ENCODE data around the gene AUTS2.

Gene AUTS2

DNA sequence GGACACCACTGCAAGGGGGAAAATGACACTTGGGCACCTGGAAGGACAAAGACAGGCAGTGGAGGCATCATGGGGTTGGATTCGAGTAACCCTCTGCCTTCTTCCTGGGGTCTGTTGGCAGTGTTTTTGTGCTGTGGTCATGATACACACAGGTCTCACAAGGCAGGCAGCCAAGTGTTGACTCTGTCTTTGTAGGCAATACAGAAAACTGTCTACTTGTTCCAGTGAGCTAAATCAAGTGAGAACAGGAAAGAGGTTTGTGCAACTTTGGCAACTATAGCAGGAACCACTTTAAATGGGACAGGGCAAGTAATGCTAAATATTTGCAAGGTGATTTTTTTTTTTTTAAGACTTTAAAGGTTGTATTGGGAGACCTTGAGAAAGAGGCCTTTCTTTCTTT lies 955.1 kb downstream of the AUTS2 start:
- Mint-ChIP-seq H3K36me3 (ENCODE audit: low read depth) (no peaks in the 10 kb centered on the region), H3K9me3 (peaks cover 2% of the 10 kb centered on the region), H3K27me3 (ENCODE audit: low read depth) (no peaks in the 10 kb centered on the region), H3K4me3 (no peak overlapping the region), H3K27ac (no peak overlapping the region), H3K4me1 (ENCODE audit: low read depth) (no peaks in the 10 kb centered on the region)
- DNase-seq (ENCODE audit: low spot score): no peak

DNA sequence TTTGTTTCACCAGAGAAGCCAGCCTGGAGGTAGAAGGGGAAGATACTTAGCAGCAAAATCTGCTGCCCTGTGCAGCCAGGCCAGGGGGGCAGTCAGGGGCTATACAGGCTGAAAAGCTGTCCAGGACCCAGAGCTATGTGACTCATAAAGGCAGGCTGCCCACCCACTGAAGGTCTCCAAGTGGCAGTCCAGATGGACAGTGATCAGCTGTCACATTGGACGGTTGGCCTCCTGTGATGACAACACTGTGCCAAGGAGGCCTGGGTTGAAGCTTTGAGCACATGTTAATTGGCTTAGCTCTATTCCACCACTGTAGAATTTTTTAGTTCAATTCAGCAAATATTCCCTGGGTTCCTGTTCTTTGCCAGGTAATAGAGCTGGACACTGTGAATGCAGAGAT lies 956.4 kb downstream of the AUTS2 start:
- Mint-ChIP-seq H3K27me3 (ENCODE audit: low read depth) (no peaks in the 10 kb centered on the region), H3K27ac (no peak overlapping the region), H3K9me3 (peaks cover 8% of the 10 kb centered on the region), H3K36me3 (ENCODE audit: low read depth) (no peaks in the 10 kb centered on the region), H3K4me1 (ENCODE audit: low read depth) (no peaks in the 10 kb centered on the region), H3K4me3 (no peak overlapping the region)
- DNase-seq (ENCODE audit: low spot score): no peak

DNA sequence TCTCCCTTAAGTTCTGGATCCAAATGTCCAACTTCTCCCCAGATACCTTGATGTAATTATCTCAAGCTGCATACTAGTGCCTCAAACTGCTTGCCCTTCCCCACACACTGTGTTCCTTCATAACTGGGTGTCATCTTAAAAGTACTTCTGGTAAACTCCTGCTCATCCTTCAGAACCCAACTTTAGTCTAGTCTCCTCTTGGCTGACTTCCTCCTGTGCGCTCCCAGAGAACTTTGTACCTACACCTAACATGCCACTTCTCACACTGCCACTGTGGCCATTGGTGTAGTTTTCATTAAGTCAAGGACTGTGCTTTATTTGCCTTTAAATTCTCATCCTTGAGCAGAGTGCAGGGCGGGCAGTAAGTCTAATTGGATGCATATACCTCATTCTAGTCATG lies 958.5 kb downstream of the AUTS2 start:
- Mint-ChIP-seq H3K9me3 (peaks cover 15% of the 10 kb centered on the region), H3K4me3 (no peak overlapping the region), H3K27me3 (ENCODE audit: low read depth) (no peaks in the 10 kb centered on the region), H3K27ac (no peak overlapping the region), H3K4me1 (ENCODE audit: low read depth) (no peaks in the 10 kb centered on the region), H3K36me3 (ENCODE audit: low read depth) (no peaks in the 10 kb centered on the region)
- no peak for DNase-seq (ENCODE audit: low spot score)

DNA sequence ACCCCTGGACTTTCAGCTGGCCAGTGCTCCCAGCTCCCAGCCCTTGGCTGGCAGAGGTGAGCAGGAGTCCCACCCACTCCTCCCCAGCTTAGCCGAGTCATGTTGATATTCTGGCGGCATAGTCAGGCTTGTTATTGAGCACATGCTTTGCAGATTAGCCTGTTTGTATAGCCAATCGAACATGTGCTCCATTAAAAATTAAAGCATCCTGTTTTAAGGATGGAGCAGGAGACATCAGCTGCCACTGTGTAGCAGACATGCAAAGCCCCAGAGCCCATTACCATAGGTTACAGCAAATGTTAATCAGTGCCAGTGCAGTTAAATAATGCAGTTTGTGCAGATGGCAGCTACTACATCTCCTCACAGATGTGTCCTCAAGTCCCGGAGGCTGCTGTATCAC lies 959.1 kb downstream of the AUTS2 start:
- no peak for DNase-seq (ENCODE audit: low spot score)

DNA sequence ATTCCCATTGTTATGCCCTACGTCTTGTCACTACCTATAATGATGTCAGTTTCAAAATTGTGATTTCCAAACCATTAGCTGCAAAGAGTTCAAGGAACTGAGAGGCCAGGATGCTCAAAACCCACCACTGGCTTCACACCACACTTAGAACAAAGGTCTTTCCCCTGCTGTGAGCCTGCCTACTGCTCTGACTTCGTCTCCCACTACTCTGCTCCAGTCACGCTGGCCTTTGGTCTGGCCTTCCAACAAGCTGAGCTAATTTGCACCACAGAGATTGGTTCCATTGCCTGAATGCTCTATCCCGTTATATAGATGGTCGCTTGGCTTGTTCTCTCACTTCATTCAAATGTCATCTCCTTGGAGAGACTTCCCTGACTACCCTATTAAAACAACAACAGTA lies 961.5 kb downstream of the AUTS2 start:
- Mint-ChIP-seq H3K27me3 (ENCODE audit: low read depth) (no peaks in the 10 kb centered on the region), H3K27ac (no peak overlapping the region), H3K4me1 (ENCODE audit: low read depth) (no peaks in the 10 kb centered on the region), H3K36me3 (ENCODE audit: low read depth) (no peaks in the 10 kb centered on the region), H3K4me3 (no peak overlapping the region), H3K9me3 (peaks cover 15% of the 10 kb centered on the region)
- DNase-seq (ENCODE audit: low spot score): no peak

More for the DNA sequence above, 959.1 kb downstream of the AUTS2 start:
- Mint-ChIP-seq H3K4me1 (ENCODE audit: low read depth) (no peaks in the 10 kb centered on the region), H3K9me3 (peaks cover 15% of the 10 kb centered on the region), H3K36me3 (ENCODE audit: low read depth) (no peaks in the 10 kb centered on the region), H3K27me3 (ENCODE audit: low read depth) (no peaks in the 10 kb centered on the region), H3K4me3 (no peak overlapping the region), H3K27ac (no peak overlapping the region)

DNA sequence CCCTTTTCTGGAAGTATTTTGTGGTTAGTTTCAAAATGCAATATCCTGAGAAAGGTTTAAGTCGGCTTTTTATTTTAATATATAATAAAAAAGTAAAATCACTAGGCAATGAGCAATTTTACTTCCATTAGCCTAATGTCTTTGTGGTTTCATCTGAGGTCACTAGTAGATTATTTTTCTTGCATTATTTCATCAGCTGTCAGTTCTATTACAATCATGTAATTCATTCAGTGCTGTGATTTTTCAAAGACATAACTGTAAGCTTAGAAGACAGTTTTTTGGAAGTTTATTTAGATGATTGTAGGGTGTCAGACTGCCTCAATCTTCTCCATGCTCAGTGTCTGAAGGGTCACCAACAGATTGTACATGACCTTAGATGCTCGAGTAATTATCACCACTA lies 965.7 kb downstream of the AUTS2 start:
- DNase-seq (ENCODE audit: low spot score): no peak
- Mint-ChIP-seq H3K27ac (no peak overlapping the region), H3K4me3 (no peak overlapping the region), H3K36me3 (ENCODE audit: low read depth) (no peaks in the 10 kb centered on the region), H3K9me3 (peaks cover 11% of the 10 kb centered on the region), H3K27me3 (ENCODE audit: low read depth) (no peaks in the 10 kb centered on the region), H3K4me1 (ENCODE audit: low read depth) (no peaks in the 10 kb centered on the region)

DNA sequence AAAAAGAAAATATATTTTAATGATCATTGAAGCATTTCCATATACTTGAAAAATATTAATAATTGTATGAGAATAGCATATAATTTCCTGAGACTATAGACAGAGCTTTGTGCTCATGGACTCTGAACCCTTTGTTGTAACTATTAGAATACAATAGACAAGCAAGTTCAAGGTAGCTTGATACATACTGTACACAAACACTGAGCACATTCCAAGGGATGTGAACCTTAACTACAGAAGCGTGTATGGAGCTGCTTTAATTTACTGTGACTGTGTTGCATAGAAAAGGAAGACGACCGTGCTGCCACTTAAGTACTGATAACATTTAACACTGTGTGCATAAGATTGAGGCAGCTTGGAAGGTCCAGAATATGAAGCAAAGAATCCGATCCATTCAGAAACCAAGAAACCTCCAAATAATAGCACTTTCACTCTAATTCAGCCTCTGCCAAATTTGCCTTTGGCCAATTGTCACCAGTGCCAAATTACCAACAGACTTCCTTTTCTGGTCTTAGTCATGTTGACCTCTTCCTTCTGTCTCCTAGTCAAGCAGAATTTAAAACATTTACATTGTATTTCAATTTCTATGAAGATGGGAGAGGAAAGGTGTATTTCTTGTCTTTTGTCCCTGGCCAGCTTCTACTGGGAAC lies 967.6 kb downstream of the AUTS2 start:
- no peaks in the 10 kb centered on the region for H3K36me3 Mint-ChIP-seq (ENCODE audit: low read depth)
- no peaks in the 10 kb centered on the region for H3K9me3 Mint-ChIP-seq
- no peaks in the 10 kb centered on the region for H3K4me1 Mint-ChIP-seq (ENCODE audit: low read depth)
- DNase-seq (ENCODE audit: low spot score): no peak
- no peak overlapping the region for H3K4me3 Mint-ChIP-seq
- H3K27ac Mint-ChIP-seq: no peak overlapping the region
- H3K27me3 Mint-ChIP-seq (ENCODE audit: low read depth): no peaks in the 10 kb centered on the region

DNA sequence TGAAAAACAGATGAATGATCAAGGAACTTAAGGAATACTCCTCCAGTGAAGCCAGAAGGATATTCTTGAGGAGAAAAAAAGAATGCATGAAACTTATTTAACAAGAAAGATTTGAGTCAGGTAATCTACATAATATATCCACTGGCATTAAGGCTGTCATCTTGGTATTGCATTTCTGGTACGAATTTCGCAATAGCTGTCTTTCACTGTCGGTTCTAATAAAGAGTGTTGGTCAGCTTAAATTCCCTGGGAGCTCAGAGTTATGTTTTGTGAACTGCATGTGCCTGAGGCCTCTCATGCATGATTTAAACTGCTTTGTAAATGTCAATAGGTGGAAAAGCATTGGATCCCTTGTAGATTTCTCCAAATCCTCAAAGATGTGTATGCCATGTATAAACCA lies 968.4 kb downstream of the AUTS2 start:
- H3K4me3 Mint-ChIP-seq: no peak overlapping the region
- H3K9me3 Mint-ChIP-seq: no peaks in the 10 kb centered on the region
- no peaks in the 10 kb centered on the region for H3K36me3 Mint-ChIP-seq (ENCODE audit: low read depth)
- no peaks in the 10 kb centered on the region for H3K27me3 Mint-ChIP-seq (ENCODE audit: low read depth)
- H3K4me1 Mint-ChIP-seq (ENCODE audit: low read depth): no peaks in the 10 kb centered on the region
- DNase-seq (ENCODE audit: low spot score): no peak
- no peak overlapping the region for H3K27ac Mint-ChIP-seq

DNA sequence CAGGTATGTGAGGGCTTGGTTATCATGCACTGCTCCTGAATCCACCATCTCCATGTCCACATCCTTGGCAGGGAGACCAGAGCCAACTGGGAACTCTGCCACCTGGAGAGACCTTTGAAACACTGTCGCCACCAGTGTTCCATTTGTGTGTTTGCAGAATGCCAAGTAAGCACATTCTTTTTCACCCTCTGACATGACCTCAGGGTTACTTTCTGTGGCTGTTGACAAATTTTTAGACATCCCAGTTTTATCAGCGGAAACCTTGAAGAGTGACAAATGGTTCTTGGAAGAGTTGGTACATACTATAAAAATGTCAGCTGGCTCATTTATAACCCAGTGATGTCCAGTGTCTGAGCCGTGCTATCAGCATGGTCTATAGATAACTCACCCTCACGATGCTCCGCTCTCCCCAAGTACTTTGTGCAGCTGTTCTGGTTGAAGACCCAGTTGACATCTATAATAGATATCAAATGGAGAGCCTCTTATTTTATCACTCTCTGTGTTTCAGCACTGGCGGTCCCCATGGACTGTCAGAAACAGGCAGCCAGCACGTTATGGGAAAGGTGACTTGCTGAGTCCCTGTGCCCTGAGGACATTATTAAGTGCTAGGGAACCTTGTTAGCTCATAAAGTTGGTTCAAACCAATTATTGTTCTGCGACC lies 970.5 kb downstream of the AUTS2 start:
- Mint-ChIP-seq H3K4me1 (ENCODE audit: low read depth) (no peaks in the 10 kb centered on the region), H3K9me3 (no peaks in the 10 kb centered on the region), H3K4me3 (no peak overlapping the region), H3K27ac (no peak overlapping the region), H3K27me3 (ENCODE audit: low read depth) (no peaks in the 10 kb centered on the region), H3K36me3 (ENCODE audit: low read depth) (no peaks in the 10 kb centered on the region)
- DNase-seq (ENCODE audit: low spot score): no peak

DNA sequence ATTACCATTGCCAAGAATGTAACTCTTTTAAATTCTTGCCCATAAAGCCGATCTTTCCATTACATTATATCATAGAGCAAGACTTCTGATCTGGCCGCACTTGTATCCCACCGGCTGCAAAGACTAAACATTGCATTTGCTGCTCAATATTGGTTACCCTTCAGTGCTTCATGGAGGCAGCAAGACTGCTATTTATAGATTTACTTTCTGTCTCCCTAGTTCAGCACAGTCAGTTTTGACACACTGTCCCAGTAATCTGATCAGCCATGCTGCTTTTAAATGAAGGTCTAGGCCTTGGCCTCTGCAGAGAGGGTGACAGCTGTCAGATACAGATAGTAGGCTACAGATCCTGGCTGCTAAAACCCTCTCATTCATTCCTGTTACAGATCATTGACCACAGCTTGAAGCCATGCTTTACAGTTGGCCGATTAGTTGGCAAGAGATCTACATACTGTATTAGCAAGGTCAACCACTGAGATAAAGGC lies 971.1 kb downstream of the AUTS2 start:
- Mint-ChIP-seq H3K27ac (no peak overlapping the region), H3K27me3 (ENCODE audit: low read depth) (no peaks in the 10 kb centered on the region), H3K4me3 (no peak overlapping the region), H3K36me3 (ENCODE audit: low read depth) (no peaks in the 10 kb centered on the region), H3K9me3 (no peaks in the 10 kb centered on the region), H3K4me1 (ENCODE audit: low read depth) (no peaks in the 10 kb centered on the region)
- DNase-seq (ENCODE audit: low spot score): no peak

DNA sequence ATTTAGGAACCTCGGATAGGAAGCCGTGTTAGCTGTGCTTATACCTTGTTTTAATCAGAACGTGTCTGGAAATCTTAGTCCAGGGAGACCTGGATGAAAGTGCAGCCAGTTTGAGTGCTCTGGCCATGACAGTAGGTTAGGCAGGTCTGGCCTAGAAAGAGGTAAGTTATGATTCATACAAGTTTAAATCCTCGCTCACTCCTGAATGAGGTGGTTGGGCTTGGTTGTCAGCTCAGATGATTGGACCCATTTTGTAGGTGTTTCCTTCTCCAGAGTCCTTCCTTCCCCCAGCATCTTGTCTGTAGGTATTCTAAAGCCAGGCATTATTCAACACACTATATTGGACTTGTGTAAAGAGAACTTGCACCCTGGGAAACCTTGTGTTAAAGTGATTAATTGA lies 971.8 kb downstream of the AUTS2 start:
- H3K27me3 Mint-ChIP-seq (ENCODE audit: low read depth): no peaks in the 10 kb centered on the region
- H3K27ac Mint-ChIP-seq: no peak overlapping the region
- no peak overlapping the region for H3K4me3 Mint-ChIP-seq
- H3K9me3 Mint-ChIP-seq: no peaks in the 10 kb centered on the region
- H3K4me1 Mint-ChIP-seq (ENCODE audit: low read depth): no peaks in the 10 kb centered on the region
- no peak for DNase-seq (ENCODE audit: low spot score)
- H3K36me3 Mint-ChIP-seq (ENCODE audit: low read depth): no peaks in the 10 kb centered on the region

DNA sequence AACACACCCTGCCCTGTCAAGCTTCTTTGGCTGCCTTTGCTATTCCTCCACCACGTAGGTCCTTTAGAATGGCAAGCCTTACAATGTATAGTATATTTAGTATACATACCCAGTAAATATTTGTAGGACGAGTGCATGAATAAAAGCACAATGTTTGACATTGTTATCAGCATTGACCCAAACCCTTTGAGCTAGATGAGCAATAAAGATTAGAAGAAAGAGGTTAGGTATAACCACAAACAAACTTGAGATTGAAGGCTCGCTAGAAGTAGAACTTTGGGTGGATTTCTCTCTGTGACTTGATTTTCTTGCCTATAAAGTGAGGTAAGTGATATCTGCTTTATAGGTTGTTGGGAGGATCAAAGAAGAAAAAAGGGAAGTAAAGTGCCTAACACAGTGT lies 972.7 kb downstream of the AUTS2 start:
- Mint-ChIP-seq H3K9me3 (no peaks in the 10 kb centered on the region), H3K4me1 (ENCODE audit: low read depth) (no peaks in the 10 kb centered on the region), H3K4me3 (no peak overlapping the region), H3K27ac (no peak overlapping the region), H3K36me3 (ENCODE audit: low read depth) (no peaks in the 10 kb centered on the region), H3K27me3 (ENCODE audit: low read depth) (no peaks in the 10 kb centered on the region)
- no peak for DNase-seq (ENCODE audit: low spot score)

DNA sequence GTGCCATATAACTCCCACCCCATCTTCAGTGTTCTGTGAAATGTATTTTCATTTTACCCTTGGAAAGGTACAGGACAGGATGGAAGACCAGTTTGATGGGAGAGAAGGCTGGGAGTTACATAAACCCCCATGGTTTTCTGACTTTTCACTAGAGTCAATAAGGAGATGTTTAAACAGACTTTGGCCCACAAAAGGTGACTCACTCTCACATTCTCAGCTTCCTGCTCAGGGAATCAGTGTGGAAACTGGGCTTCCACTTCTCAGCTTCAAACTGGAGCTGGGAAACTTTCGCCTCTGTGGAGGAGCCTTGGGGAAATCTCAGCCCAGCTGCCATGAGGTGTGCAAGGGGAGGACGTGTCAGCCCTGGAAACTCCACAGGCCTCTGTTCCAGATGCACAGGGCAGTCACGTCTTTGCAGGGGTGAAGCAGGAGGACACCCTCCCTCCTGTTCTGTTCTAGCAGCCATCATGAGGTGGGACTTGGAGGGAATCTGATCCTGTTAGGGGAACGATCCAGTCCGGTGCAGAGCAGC lies 973.2 kb downstream of the AUTS2 start:
- no peaks in the 10 kb centered on the region for H3K4me1 Mint-ChIP-seq (ENCODE audit: low read depth)
- DNase-seq (ENCODE audit: low spot score): no peak
- no peaks in the 10 kb centered on the region for H3K27me3 Mint-ChIP-seq (ENCODE audit: low read depth)
- no peaks in the 10 kb centered on the region for H3K9me3 Mint-ChIP-seq
- H3K27ac Mint-ChIP-seq: no peak overlapping the region
- no peaks in the 10 kb centered on the region for H3K36me3 Mint-ChIP-seq (ENCODE audit: low read depth)
- no peak overlapping the region for H3K4me3 Mint-ChIP-seq

DNA sequence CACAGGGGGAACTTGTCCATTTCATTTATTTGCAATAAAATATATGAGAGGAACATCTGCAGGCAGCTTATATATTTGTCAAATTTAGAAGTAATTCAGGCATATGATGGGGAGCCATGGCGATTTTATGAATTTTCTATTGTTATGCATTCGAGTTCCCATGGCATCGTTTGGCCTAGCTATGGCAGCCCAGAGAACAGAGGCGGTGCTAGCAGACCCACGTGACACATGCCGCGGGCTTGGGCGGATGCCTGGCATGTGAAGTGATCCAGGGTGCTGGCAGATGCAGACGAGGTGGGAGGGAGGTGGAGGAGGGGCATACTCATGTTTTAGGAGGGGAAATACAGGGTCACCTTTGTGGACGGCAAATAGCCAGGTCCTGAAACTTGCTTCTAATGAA lies 973.7 kb downstream of the AUTS2 start:
- H3K4me3 Mint-ChIP-seq: no peak overlapping the region
- no peaks in the 10 kb centered on the region for H3K36me3 Mint-ChIP-seq (ENCODE audit: low read depth)
- no peaks in the 10 kb centered on the region for H3K4me1 Mint-ChIP-seq (ENCODE audit: low read depth)
- DNase-seq (ENCODE audit: low spot score): no peak
- no peaks in the 10 kb centered on the region for H3K27me3 Mint-ChIP-seq (ENCODE audit: low read depth)
- no peaks in the 10 kb centered on the region for H3K9me3 Mint-ChIP-seq
- H3K27ac Mint-ChIP-seq: no peak overlapping the region

DNA sequence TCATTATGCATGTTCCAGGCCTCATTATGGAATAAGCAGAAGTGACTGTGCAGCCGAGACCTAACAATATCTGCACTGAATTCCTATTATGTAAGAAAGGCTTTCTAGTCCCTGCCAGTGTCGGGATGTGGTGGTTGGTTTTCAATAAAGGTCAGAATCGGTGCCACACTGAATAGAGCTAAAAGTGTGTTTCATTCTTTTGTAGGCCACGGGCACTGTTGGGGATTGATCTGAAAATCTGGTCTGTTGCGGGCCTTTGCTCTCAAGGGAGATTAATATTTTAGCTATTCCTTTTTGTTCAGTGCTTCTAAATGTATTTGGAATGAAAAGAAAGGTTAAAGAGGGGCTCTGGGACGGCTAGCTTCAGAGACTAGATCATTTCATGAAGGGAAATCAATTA lies 974.3 kb downstream of the AUTS2 start:
- Mint-ChIP-seq H3K4me3 (no peak overlapping the region), H3K27me3 (ENCODE audit: low read depth) (no peaks in the 10 kb centered on the region), H3K27ac (no peak overlapping the region), H3K4me1 (ENCODE audit: low read depth) (no peaks in the 10 kb centered on the region), H3K9me3 (no peaks in the 10 kb centered on the region), H3K36me3 (ENCODE audit: low read depth) (no peaks in the 10 kb centered on the region)
- no peak for DNase-seq (ENCODE audit: low spot score)

All from T-helper 2 cell treated with Interferon-gamma antibody and Interleukin-4, amounts not matched to agents 5 μg/mL and 100 μg/mL, for 36 hours (primary cell).